RWPE2 (cell line): ENCODE results near the gene CASK.

Source experiments
- ATAC-seq: fragments of 200-7000 bp; cut with Tn5 transposase; 3 replicates; pipeline ENCODE4 v1.9.1; 2021; ENCODE audit warnings: low read depth
- DNase-seq: peaks from one replicate; pipeline ENCODE4 v3.0.0-alpha.2; 2020; ENCODE audit warnings: low spot score
- H3K27ac ChIP-seq: fragments of 450-650 bp; 2 replicates; pipeline ENCODE4 v1.5.1; 2017; ENCODE audit warnings: mild to moderate bottlenecking; ENCODE audit not compliant: poor library complexity, severe bottlenecking
- H3K27me3 ChIP-seq: fragments of 250-450 bp; sonication (Bioruptor Pico); 2 replicates; pipeline ENCODE4 v1.5.1; 2021; ENCODE audit warnings: mild to moderate bottlenecking, moderate library complexity; ENCODE audit not compliant: insufficient read depth, poor library complexity, severe bottlenecking
- H3K36me3 ChIP-seq: fragments of 250-450 bp; sonication (Bioruptor Pico); 2 replicates; pipeline ENCODE4 v1.5.1; 2020; ENCODE audit warnings: low read depth, mild to moderate bottlenecking, moderate library complexity
- H3K4me1 ChIP-seq: fragments of 250-450 bp; sonication (Bioruptor Pico); 2 replicates; pipeline ENCODE4 v1.5.1; 2021; ENCODE audit warnings: mild to moderate bottlenecking, moderate library complexity; ENCODE audit not compliant: insufficient read depth, poor library complexity, severe bottlenecking
- H3K4me3 ChIP-seq: fragments of 250-450 bp; sonication (Bioruptor Pico); 2 replicates; pipeline ENCODE4 v1.5.1; 2021; ENCODE audit warnings: mild to moderate bottlenecking, moderate library complexity; ENCODE audit not compliant: severe bottlenecking
- H3K9me3 ChIP-seq: fragments of 250-450 bp; sonication (Bioruptor Pico); 2 replicates; pipeline ENCODE4 v1.5.1; 2021; ENCODE audit warnings: mild to moderate bottlenecking, moderate library complexity; ENCODE audit not compliant: severe bottlenecking
- CTCF ChIP-seq: fragments of 450-650 bp; IDR thresholded peaks from one replicate; pipeline ENCODE4 v1.5.1; 2017; ENCODE audit warnings: mild to moderate bottlenecking, moderate library complexity; ENCODE audit not compliant: poor library complexity, severe bottlenecking

CASK gene

GRCh38 chrX:41946235-41946634, 22.9 kb upstream of the CASK start:
- H3K4me3 ChIP-seq = no peak overlapping the region
- H3K4me1 ChIP-seq = no peaks in the 10 kb centered on the region
- H3K27ac ChIP-seq = no peak overlapping the region
- H3K9me3 ChIP-seq = no peaks in the 10 kb centered on the region
- H3K27me3 ChIP-seq = no peaks in the 10 kb centered on the region
- ATAC-seq (no peak), DNase-seq (no peak)
- H3K36me3 ChIP-seq = no peaks in the 10 kb centered on the region
- TF ChIP-seq CTCF = no peak

GRCh38 chrX:41935832-41936231, 12.5 kb upstream of the CASK start:
- ATAC-seq (no peak), DNase-seq (no peak)
- H3K4me1 ChIP-seq = no peaks in the 10 kb centered on the region
- no peaks in the 10 kb centered on the region for H3K36me3 ChIP-seq
- no peak overlapping the region for H3K4me3 ChIP-seq
- H3K9me3 ChIP-seq = no peaks in the 10 kb centered on the region
- no peak overlapping the region for H3K27ac ChIP-seq
- H3K27me3 ChIP-seq = no peaks in the 10 kb centered on the region
- no peak for TF ChIP-seq CTCF

- H3K4me1 ChIP-seq = no peaks in the 10 kb centered on the region
- H3K36me3 ChIP-seq = no peaks in the 10 kb centered on the region
- H3K27ac ChIP-seq = no peak overlapping the region
- no peaks in the 10 kb centered on the region for H3K27me3 ChIP-seq
- no peak for ATAC-seq
- H3K4me3 ChIP-seq = no peak overlapping the region
- DNase-seq = no peak
- H3K9me3 ChIP-seq = no peaks in the 10 kb centered on the region
- TF ChIP-seq CTCF = no peak
These were observed 10.2 kb upstream of the CASK start for GRCh38 chrX:41933546-41933945.

GRCh38 chrX:41932885-41933284, 9.5 kb upstream of the CASK start:
- H3K4me1 ChIP-seq = no peaks in the 10 kb centered on the region

GRCh38 chrX:41931591-41931990, 8.2 kb upstream of the CASK start:
- TF ChIP-seq CTCF = no peak
- Histone ChIP-seq H3K9me3 (no peaks in the 10 kb centered on the region), H3K27ac (no peak overlapping the region), H3K27me3 (no peaks in the 10 kb centered on the region), H3K36me3 (no peaks in the 10 kb centered on the region), H3K4me3 (no peak overlapping the region), H3K4me1 (no peaks in the 10 kb centered on the region)
- DNase-seq = no peak
- ATAC-seq = no peak

More at GRCh38 chrX:41932885-41933284, 9.5 kb upstream of the CASK start:
- H3K27me3 ChIP-seq = no peaks in the 10 kb centered on the region
- H3K9me3 ChIP-seq = no peaks in the 10 kb centered on the region
- TF ChIP-seq CTCF = no peak
- no peak overlapping the region for H3K27ac ChIP-seq
- DNase-seq (no peak), ATAC-seq (no peak)
- no peak overlapping the region for H3K4me3 ChIP-seq
- H3K36me3 ChIP-seq = no peaks in the 10 kb centered on the region
